ENCODE measurements around the gene MYO3B.

DNA sequence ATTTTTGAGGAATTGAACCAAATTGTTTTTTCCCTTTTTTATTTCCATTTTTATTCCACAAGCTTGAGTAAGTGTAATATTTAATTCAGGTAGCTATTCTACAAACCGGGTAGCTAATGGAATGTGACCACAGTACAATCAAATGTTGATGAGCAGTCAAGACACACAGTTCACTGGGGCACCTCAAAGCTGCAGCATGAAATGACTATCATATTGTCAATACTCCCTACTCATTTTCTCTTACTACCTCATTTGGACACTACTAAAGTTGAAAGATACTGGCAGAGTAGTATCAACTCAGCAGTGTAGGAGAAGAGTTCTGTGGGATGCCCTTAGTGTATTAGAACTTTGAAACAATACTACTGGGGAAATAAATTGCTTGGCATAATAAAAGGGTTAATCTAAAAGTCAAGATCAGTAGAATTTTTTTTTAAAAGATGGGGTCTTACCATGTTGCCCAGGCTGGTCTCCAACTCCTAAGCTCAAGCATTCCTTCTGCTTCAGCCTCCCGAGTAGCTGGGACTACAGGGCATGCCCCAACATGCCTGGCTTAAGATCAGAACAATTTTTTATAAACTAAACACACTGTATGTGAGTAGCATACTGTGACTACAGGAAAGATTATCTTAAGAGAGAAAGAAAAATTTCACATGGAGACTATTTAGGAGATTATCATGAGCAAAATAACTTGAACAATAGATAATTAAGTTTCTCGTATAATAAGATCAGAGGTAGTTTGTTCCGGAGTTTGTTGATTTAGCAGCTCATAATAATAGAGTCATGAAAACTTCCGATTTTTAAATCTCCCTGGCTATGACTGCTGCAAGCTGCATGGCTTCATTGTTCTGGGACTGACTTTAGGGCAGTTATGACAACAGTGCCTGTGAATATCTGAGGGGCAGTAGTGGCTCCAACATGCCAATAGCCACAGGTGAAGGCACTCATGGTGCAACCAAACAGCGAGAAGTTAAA lies 43.7 kb downstream of the MYO3B start:
- TF ChIP-seq, protein P1, sequence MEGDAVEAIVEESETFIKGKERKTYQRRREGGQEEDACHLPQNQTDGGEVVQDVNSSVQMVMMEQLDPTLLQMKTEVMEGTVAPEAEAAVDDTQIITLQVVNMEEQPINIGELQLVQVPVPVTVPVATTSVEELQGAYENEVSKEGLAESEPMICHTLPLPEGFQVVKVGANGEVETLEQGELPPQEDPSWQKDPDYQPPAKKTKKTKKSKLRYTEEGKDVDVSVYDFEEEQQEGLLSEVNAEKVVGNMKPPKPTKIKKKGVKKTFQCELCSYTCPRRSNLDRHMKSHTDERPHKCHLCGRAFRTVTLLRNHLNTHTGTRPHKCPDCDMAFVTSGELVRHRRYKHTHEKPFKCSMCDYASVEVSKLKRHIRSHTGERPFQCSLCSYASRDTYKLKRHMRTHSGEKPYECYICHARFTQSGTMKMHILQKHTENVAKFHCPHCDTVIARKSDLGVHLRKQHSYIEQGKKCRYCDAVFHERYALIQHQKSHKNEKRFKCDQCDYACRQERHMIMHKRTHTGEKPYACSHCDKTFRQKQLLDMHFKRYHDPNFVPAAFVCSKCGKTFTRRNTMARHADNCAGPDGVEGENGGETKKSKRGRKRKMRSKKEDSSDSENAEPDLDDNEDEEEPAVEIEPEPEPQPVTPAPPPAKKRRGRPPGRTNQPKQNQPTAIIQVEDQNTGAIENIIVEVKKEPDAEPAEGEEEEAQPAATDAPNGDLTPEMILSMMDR (optimal IDR thresholded peaks at IDR 0.05 in 1 of 3, IDR thresholded peaks at IDR 0.05 in 1 of 3, conservative IDR thresholded peaks at IDR 0.05 in 1 of 3; ENCODE audit: extremely low read depth in 1 of 3, insufficient read depth in 2 of 3, low read length in 3 of 3), result no peak
- TF ChIP-seq EZH2 (IDR thresholded peaks at IDR 0.05; ENCODE audit: low read length), result no peak
